ENCODE measurements around the gene CDH12. TPM values are rescaled to one million over a fixed set of nuclear protein-coding genes. Genes with fewer than 3 reads are reported as not detected.
"Not testable (repeated sequence)": the region's sequence is repeated elsewhere in the genome, so short reads cannot be mapped to it uniquely, and the experiment has no call there.

The CDH12 gene
- total and polyA plus RNA-seq, 4 donors, result 0.02 to 0.33 (median 0.17) TPM; not detected in 1

GRCh38 chr5:22521521-22521920 is 331.6 kb downstream of the CDH12 start (continued):
- TF ChIP-seq, protein P1, sequence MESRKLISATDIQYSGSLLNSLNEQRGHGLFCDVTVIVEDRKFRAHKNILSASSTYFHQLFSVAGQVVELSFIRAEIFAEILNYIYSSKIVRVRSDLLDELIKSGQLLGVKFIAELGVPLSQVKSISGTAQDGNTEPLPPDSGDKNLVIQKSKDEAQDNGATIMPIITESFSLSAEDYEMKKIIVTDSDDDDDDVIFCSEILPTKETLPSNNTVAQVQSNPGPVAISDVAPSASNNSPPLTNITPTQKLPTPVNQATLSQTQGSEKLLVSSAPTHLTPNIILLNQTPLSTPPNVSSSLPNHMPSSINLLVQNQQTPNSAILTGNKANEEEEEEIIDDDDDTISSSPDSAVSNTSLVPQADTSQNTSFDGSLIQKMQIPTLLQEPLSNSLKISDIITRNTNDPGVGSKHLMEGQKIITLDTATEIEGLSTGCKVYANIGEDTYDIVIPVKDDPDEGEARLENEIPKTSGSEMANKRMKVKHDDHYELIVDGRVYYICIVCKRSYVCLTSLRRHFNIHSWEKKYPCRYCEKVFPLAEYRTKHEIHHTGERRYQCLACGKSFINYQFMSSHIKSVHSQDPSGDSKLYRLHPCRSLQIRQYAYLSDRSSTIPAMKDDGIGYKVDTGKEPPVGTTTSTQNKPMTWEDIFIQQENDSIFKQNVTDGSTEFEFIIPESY (IDR thresholded peaks at IDR 0.05), result no peak
- TF ChIP-seq EGR1 (IDR thresholded peaks at IDR 0.05; ENCODE audit: low read depth in 2 of 2) (no peak), FOXA1 (IDR thresholded peaks at IDR 0.05) (no peak), GABPA (IDR thresholded peaks at IDR 0.05 in 1 of 2, conservative IDR thresholded peaks at IDR 0.05 in 1 of 2) (no peak), FOXA2 (IDR thresholded peaks at IDR 0.05) (no peak), HNF4A (conservative IDR thresholded peaks at IDR 0.05) (no peak), TAF1 (conservative IDR thresholded peaks at IDR 0.05) (no peak), ATF3 (IDR thresholded peaks at IDR 0.05) (no peak)
- TF ChIP-seq, protein P2, sequence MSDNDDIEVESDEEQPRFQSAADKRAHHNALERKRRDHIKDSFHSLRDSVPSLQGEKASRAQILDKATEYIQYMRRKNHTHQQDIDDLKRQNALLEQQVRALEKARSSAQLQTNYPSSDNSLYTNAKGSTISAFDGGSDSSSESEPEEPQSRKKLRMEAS (IDR thresholded peaks at IDR 0.05), result no peak

- not testable (repeated sequence) for H3K27ac ChIP-seq (ENCODE audit: low read depth in 1 of 2, low read length in 2 of 2); H3K36me3 ChIP-seq (ENCODE audit: control insufficient read depth in 4 of 4, insufficient read depth in 3 of 4, low read depth in 1 of 4, low read length in 3 of 4); H3K4me3 ChIP-seq (ENCODE audit: low read depth in 1 of 3, low read length in 3 of 3); H3K9ac ChIP-seq (ENCODE audit: low read depth in 1 of 2, low read length in 2 of 2); DNase-seq (ENCODE audit: low spot score); H3K4me1 ChIP-seq (ENCODE audit: control insufficient read depth in 4 of 4, insufficient read depth in 4 of 4, low read length in 3 of 4); H3K27me3 ChIP-seq (ENCODE audit: control insufficient read depth in 4 of 4, insufficient read depth in 4 of 4, low read length in 3 of 4); H3K9me3 ChIP-seq (ENCODE audit: control insufficient read depth in 4 of 4, low read length in 3 of 4)
- 87% methylated on average over 7 of the region's 7 CpGs for WGBS
These were observed 336.6 kb downstream of the CDH12 start for GRCh38 chr5:22516497-22516896.

GRCh38 chr5:22514231-22514630 is 338.9 kb downstream of the CDH12 start:
- Histone ChIP-seq H3K4me1 (ENCODE audit: control insufficient read depth in 4 of 4, insufficient read depth in 4 of 4, low read length in 3 of 4) (no peaks in the 10 kb centered on the region), H3K36me3 (ENCODE audit: control insufficient read depth in 4 of 4, insufficient read depth in 3 of 4, low read depth in 1 of 4, low read length in 3 of 4) (no peaks in the 10 kb centered on the region), H3K27me3 (ENCODE audit: control insufficient read depth in 4 of 4, insufficient read depth in 4 of 4, low read length in 3 of 4) (no peaks in the 10 kb centered on the region), H3K9ac (ENCODE audit: low read depth in 1 of 2, low read length in 2 of 2) (no peak overlapping the region), H3K9me3 (ENCODE audit: control insufficient read depth in 4 of 4, low read length in 3 of 4) (no peaks in the 10 kb centered on the region), H3K27ac (ENCODE audit: low read depth in 1 of 2, low read length in 2 of 2) (no peak overlapping the region), H3K4me3 (ENCODE audit: low read depth in 1 of 3, low read length in 3 of 3) (no peak overlapping the region)
- TF ChIP-seq NR2F2 (IDR thresholded peaks at IDR 0.05), result no peak
- no peak for TF ChIP-seq RXRA (IDR thresholded peaks at IDR 0.05)
- TF ChIP-seq FOXA2 (IDR thresholded peaks at IDR 0.05), result no peak
- TF ChIP-seq ATF3 (IDR thresholded peaks at IDR 0.05), result no peak
- no peak for TF ChIP-seq RAD21 (IDR thresholded peaks at IDR 0.05)
- TF ChIP-seq, protein P3, sequence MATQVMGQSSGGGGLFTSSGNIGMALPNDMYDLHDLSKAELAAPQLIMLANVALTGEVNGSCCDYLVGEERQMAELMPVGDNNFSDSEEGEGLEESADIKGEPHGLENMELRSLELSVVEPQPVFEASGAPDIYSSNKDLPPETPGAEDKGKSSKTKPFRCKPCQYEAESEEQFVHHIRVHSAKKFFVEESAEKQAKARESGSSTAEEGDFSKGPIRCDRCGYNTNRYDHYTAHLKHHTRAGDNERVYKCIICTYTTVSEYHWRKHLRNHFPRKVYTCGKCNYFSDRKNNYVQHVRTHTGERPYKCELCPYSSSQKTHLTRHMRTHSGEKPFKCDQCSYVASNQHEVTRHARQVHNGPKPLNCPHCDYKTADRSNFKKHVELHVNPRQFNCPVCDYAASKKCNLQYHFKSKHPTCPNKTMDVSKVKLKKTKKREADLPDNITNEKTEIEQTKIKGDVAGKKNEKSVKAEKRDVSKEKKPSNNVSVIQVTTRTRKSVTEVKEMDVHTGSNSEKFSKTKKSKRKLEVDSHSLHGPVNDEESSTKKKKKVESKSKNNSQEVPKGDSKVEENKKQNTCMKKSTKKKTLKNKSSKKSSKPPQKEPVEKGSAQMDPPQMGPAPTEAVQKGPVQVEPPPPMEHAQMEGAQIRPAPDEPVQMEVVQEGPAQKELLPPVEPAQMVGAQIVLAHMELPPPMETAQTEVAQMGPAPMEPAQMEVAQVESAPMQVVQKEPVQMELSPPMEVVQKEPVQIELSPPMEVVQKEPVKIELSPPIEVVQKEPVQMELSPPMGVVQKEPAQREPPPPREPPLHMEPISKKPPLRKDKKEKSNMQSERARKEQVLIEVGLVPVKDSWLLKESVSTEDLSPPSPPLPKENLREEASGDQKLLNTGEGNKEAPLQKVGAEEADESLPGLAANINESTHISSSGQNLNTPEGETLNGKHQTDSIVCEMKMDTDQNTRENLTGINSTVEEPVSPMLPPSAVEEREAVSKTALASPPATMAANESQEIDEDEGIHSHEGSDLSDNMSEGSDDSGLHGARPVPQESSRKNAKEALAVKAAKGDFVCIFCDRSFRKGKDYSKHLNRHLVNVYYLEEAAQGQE (IDR thresholded peaks at IDR 0.05), result no peak
- TF ChIP-seq, protein P1 (IDR thresholded peaks at IDR 0.05), result no peak
- TF ChIP-seq HNF4G (IDR thresholded peaks at IDR 0.05), result no peak
- TF ChIP-seq, protein P4, sequence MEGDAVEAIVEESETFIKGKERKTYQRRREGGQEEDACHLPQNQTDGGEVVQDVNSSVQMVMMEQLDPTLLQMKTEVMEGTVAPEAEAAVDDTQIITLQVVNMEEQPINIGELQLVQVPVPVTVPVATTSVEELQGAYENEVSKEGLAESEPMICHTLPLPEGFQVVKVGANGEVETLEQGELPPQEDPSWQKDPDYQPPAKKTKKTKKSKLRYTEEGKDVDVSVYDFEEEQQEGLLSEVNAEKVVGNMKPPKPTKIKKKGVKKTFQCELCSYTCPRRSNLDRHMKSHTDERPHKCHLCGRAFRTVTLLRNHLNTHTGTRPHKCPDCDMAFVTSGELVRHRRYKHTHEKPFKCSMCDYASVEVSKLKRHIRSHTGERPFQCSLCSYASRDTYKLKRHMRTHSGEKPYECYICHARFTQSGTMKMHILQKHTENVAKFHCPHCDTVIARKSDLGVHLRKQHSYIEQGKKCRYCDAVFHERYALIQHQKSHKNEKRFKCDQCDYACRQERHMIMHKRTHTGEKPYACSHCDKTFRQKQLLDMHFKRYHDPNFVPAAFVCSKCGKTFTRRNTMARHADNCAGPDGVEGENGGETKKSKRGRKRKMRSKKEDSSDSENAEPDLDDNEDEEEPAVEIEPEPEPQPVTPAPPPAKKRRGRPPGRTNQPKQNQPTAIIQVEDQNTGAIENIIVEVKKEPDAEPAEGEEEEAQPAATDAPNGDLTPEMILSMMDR (IDR thresholded peaks at IDR 0.05; ENCODE audit: low read depth, low read length, missing input control), result no peak
- TF ChIP-seq FOXA1 (IDR thresholded peaks at IDR 0.05), result no peak
- TF ChIP-seq, protein P2 (IDR thresholded peaks at IDR 0.05), result no peak
- TF ChIP-seq HNF4A (conservative IDR thresholded peaks at IDR 0.05), result no peak
- TF ChIP-seq JUND (IDR thresholded peaks at IDR 0.05), result no peak
- no peak for TF ChIP-seq EGR1 (IDR thresholded peaks at IDR 0.05; ENCODE audit: low read depth in 2 of 2)
- no peak for DNase-seq (ENCODE audit: low spot score)
